Osteocyte (in vitro differentiated cells): ENCODE measurements around the gene ATP13A1. TPM values are rescaled to one million over a fixed set of nuclear protein-coding genes. Genes with fewer than 3 reads are reported as not detected.

Source experiments
- DNase-seq: peaks from one replicate; pipeline ENCODE4 v3.0.0; 2021; ENCODE audit warnings: mixed read lengths; ENCODE audit not compliant: unreplicated experiment; ENCODE audit errors: extremely low spot score
- H3K27ac Mint-ChIP-seq: one replicate; pipeline ENCODE4 v1.8.0; 2021; ENCODE audit warnings: mild to moderate bottlenecking, mixed read lengths; ENCODE audit not compliant: unreplicated experiment
- H3K27me3 Mint-ChIP-seq: one replicate; pipeline ENCODE4 v1.8.0; 2021; ENCODE audit warnings: mixed read lengths; ENCODE audit not compliant: unreplicated experiment
- H3K36me3 Mint-ChIP-seq: one replicate; pipeline ENCODE4 v1.8.0; 2021; ENCODE audit warnings: mixed read lengths; ENCODE audit not compliant: unreplicated experiment
- H3K4me1 Mint-ChIP-seq: one replicate; pipeline ENCODE4 v1.8.0; 2021; ENCODE audit warnings: mixed read lengths; ENCODE audit not compliant: unreplicated experiment
- H3K4me3 Mint-ChIP-seq: one replicate; pipeline ENCODE4 v1.8.0; 2021; ENCODE audit warnings: mild to moderate bottlenecking, moderate library complexity, mixed read lengths; ENCODE audit not compliant: unreplicated experiment
- H3K9me3 Mint-ChIP-seq: one replicate; pipeline ENCODE4 v1.8.0; 2021; ENCODE audit warnings: mixed read lengths; ENCODE audit not compliant: unreplicated experiment
- total RNA-seq: library from RNA; stranded (reverse); gene quantifications from 2 replicates; pipeline ENCODE4 v1.2.1, GENCODE V29; 2021
- TF ChIP-seq, protein P1 (sequence below): fragments of 200-600 bp; sonication (generic); IDR thresholded peaks from 2 replicates; pipeline ENCODE4 v1.5.0; 2021; ENCODE audit warnings: antibody characterized with exemption, mild to moderate bottlenecking, moderate library complexity

Gene ATP13A1
- total RNA-seq, 1 donor from 2014 or later, result 67.2 TPM

DNA sequence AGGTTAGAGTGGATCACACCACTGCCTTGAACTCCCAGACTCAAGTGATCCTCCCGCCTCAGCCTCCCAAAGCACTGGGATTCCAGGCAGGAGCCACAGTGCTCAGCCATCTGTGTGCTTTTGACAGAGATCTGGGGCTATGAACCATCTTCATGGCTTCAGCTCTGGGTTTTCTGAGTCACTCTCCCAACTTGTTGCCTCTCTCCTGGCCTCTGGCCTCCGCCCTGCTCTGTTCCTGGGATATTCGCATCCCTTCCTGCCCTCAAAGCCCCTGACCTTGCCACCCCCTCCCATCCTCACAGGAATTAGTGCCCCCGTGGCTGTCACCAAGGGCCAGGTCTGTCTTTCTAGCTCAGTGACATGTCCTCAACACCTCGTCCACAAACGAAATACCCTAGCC, 14.3 kb downstream of the ATP13A1 start:
- Mint-ChIP-seq H3K4me3 (no peak overlapping the region), H3K27ac (peak overlapping the region; percentile 32), H3K27me3 (no peaks in the 10 kb centered on the region), H3K36me3 (peaks cover 27% of the 10 kb centered on the region), H3K4me1 (no peaks in the 10 kb centered on the region), H3K9me3 (no peaks in the 10 kb centered on the region)
- TF ChIP-seq, protein P1, sequence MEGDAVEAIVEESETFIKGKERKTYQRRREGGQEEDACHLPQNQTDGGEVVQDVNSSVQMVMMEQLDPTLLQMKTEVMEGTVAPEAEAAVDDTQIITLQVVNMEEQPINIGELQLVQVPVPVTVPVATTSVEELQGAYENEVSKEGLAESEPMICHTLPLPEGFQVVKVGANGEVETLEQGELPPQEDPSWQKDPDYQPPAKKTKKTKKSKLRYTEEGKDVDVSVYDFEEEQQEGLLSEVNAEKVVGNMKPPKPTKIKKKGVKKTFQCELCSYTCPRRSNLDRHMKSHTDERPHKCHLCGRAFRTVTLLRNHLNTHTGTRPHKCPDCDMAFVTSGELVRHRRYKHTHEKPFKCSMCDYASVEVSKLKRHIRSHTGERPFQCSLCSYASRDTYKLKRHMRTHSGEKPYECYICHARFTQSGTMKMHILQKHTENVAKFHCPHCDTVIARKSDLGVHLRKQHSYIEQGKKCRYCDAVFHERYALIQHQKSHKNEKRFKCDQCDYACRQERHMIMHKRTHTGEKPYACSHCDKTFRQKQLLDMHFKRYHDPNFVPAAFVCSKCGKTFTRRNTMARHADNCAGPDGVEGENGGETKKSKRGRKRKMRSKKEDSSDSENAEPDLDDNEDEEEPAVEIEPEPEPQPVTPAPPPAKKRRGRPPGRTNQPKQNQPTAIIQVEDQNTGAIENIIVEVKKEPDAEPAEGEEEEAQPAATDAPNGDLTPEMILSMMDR, result no peak
- DNase-seq, result no peak

DNA sequence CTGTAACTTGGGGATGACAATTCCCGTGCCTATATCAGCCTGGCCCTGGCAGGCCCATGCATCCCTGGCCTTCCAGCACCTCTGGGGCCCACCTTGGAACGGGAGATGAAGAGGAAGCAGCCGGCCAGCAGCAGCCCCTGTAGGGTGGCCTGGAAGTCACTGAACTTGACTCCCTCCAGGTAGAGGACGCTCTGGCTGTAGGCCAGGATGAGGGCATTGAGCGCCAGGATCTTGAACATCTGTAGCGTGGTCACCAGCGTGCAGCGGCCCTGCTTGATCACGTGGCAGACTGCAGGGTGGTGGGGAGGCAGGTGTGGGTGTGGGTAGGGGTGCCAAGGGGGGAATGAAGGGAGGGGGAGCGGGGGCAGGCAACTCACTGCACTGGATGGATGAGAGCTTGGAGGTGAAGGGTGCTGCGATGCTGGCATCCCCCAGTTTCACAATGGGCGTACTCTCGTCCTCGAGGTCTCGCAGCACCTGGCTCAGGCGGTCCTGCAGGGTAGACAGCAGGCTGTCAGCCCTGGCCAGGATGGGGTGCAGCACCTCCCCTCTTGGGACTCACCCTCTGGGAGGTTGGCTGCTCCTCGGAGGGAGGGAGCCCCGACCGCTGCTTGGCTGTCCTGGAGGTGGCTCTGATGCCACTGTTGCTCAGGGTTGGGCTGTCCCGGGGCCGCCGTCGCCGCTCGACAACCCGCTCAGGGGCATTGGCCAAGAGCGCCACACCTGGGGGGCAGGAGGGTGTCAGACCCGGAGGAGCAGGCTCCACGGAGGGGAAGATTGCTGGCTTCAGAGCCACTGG, 16.2 kb downstream of the ATP13A1 start:
- DNase-seq, result no peak
- H3K27ac Mint-ChIP-seq, result no peak overlapping the region
- H3K27me3 Mint-ChIP-seq, result no peaks in the 10 kb centered on the region
- H3K4me1 Mint-ChIP-seq, result peaks cover 12% of the 10 kb centered on the region
- peaks cover 15% of the 10 kb centered on the region for H3K36me3 Mint-ChIP-seq
- TF ChIP-seq, protein P1, result no peak
- H3K9me3 Mint-ChIP-seq, result no peaks in the 10 kb centered on the region
- H3K4me3 Mint-ChIP-seq, result no peak overlapping the region

DNA sequence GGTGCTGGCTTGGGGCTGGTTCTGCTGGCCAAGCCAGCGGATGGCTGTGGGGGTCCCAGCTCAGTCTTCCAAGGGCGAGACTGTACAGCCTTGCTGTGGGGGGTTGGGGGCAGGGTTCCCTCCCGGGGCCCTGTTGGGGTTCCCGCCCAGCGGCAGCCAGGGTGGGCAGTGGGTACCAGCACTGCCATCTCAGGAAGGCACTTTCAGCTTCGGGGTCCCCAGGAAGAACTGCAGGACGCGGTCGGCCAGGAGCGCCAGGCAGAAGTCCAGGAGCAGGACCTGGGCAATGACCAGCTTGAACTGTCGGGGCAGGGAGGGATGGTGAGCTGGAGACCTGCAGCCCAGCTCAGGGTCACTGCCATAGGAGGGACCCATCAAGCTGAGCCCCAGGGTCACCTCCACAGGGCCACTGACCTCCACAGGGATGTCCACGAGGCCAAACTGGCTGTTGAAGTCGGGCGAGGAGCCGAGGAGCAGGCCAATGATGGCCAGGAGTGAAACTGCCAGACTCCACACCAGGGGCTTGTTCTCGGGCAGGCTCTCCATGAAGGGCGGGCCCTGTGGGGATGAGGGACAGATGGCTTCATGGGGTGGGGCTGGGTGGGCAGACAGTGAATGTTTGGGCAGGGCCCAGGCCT, 18.1 kb downstream of the ATP13A1 start:
- Mint-ChIP-seq H3K27me3 (no peaks in the 10 kb centered on the region), H3K36me3 (peaks cover 10% of the 10 kb centered on the region), H3K9me3 (no peaks in the 10 kb centered on the region), H3K27ac (no peak overlapping the region), H3K4me3 (no peak overlapping the region), H3K4me1 (peaks cover 15% of the 10 kb centered on the region)
- TF ChIP-seq, protein P1, result no peak
- no peak for DNase-seq

DNA sequence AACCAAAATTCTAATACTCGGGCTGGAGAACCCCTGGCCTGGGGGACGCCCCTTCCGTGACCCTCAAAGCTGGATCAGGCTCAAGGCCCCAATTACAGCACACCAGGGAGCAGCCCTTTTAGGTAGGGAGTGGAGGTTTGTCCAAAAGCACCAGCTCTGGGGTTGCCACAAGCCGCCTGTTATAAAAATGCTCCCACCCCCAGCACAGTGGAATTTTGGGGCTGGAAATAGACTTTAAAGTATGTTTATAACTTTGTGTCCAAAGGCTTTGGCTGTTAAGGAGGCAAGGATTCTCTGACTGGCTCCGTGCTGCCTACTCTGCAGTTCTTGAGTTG, 19.5 kb downstream of the ATP13A1 start:
- Mint-ChIP-seq H3K9me3 (no peaks in the 10 kb centered on the region), H3K36me3 (peaks cover 4% of the 10 kb centered on the region), H3K27ac (peak overlapping the region; percentile 81), H3K27me3 (no peaks in the 10 kb centered on the region), H3K4me3 (peak overlapping the region; percentile 94), H3K4me1 (peaks cover 15% of the 10 kb centered on the region)
- no peak for DNase-seq
- TF ChIP-seq, protein P1, result peak; percentile 5
